HCT116 (cell line): ENCODE measurements around the gene INTS3.

Experiments used
- CEBPB ChIP-seq: IDR thresholded peaks from 2 replicates; pipeline ENCODE4 v1.6.1; 2012; ENCODE audit warnings: low read depth
- FOSL1 ChIP-seq: IDR thresholded peaks from 2 replicates; pipeline ENCODE4 v1.6.1; 2012; ENCODE audit warnings: low read depth
- POLR2A ChIP-seq: IDR thresholded peaks from 2 replicates; pipeline ENCODE4 v1.7.0; 2011; ENCODE audit warnings: borderline replicate concordance; ENCODE audit not compliant: insufficient read depth, insufficient read length; ENCODE audit errors: extremely low read depth
- POLR2AphosphoS5 ChIP-seq: IDR thresholded peaks from 2 replicates; pipeline ENCODE4 v1.6.1; 2011; ENCODE audit warnings: mild to moderate bottlenecking, low read depth, low read length, moderate library complexity
- RAD21 ChIP-seq: IDR thresholded peaks from 2 replicates; pipeline ENCODE4 v1.6.1; 2012; ENCODE audit warnings: low read depth, mild to moderate bottlenecking
- SRF ChIP-seq: IDR thresholded peaks from 2 replicates; pipeline ENCODE4 v1.6.1; 2012; ENCODE audit warnings: low read depth
- ZNF274 ChIP-seq: fragments of 200-500 bp; sonication (Bioruptor generic); IDR thresholded peaks from 2 replicates; pipeline ENCODE4 v1.6.1; 2014; ENCODE audit warnings: mild to moderate bottlenecking, low read depth, low read length, inconsistent platforms
- TF ChIP-seq, protein P1 (sequence below): IDR thresholded peaks from 2 replicates; pipeline ENCODE4 v1.6.1; 2012; ENCODE audit warnings: low read depth
- TF ChIP-seq, protein P2 (sequence below), 3 experiments: fragments of 200-600 bp in 1 of 3; sonication (generic) in 1 of 3; IDR thresholded peaks in 2 of 3; conservative IDR thresholded peaks in 1 of 3; 2 replicates each; pipeline ENCODE4 v1.5.1; 2012 to 2017; ENCODE audit warnings: low read depth in 2 of 3, low read length in 2 of 3, antibody characterized with exemption in 1 of 3, borderline replicate concordance in 1 of 3, control low read depth in 1 of 3, mild to moderate bottlenecking in 1 of 3, mixed read lengths in 1 of 3, mixed run types in 1 of 3, moderate library complexity in 1 of 3; ENCODE audit not compliant: insufficient read depth in 1 of 3

DNA sequence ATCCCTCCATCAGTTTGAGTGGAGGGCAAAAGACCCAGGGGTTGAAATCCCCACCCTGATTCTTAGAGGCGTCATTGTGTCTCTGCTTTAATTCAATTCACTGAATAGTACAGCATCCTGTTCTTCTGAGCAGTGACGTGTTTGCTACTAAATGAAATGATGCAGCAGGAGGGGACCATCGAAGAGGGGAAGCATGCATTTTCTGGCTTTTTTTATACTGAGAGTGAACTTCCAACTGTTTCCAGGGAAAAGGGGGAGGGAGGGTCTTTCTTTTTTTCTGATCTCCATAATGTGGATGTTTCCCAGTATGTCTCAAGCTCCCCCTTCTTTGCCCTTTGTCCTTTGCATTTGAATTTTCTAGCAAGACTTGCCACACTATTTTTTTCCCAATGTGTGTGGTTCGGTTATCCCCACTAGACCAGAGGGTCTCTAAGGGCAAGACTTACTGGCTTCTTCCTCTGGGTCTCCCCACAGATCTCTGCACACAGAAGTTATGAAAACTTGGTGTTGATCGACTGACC is 2.7 kb downstream of the INTS3 start:
- no peak for TF ChIP-seq CEBPB
- no peak for TF ChIP-seq FOSL1
- no peak for TF ChIP-seq POLR2AphosphoS5
- TF ChIP-seq SRF: no peak
- TF ChIP-seq, protein P1, sequence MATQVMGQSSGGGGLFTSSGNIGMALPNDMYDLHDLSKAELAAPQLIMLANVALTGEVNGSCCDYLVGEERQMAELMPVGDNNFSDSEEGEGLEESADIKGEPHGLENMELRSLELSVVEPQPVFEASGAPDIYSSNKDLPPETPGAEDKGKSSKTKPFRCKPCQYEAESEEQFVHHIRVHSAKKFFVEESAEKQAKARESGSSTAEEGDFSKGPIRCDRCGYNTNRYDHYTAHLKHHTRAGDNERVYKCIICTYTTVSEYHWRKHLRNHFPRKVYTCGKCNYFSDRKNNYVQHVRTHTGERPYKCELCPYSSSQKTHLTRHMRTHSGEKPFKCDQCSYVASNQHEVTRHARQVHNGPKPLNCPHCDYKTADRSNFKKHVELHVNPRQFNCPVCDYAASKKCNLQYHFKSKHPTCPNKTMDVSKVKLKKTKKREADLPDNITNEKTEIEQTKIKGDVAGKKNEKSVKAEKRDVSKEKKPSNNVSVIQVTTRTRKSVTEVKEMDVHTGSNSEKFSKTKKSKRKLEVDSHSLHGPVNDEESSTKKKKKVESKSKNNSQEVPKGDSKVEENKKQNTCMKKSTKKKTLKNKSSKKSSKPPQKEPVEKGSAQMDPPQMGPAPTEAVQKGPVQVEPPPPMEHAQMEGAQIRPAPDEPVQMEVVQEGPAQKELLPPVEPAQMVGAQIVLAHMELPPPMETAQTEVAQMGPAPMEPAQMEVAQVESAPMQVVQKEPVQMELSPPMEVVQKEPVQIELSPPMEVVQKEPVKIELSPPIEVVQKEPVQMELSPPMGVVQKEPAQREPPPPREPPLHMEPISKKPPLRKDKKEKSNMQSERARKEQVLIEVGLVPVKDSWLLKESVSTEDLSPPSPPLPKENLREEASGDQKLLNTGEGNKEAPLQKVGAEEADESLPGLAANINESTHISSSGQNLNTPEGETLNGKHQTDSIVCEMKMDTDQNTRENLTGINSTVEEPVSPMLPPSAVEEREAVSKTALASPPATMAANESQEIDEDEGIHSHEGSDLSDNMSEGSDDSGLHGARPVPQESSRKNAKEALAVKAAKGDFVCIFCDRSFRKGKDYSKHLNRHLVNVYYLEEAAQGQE: no peak
- TF ChIP-seq, protein P2, sequence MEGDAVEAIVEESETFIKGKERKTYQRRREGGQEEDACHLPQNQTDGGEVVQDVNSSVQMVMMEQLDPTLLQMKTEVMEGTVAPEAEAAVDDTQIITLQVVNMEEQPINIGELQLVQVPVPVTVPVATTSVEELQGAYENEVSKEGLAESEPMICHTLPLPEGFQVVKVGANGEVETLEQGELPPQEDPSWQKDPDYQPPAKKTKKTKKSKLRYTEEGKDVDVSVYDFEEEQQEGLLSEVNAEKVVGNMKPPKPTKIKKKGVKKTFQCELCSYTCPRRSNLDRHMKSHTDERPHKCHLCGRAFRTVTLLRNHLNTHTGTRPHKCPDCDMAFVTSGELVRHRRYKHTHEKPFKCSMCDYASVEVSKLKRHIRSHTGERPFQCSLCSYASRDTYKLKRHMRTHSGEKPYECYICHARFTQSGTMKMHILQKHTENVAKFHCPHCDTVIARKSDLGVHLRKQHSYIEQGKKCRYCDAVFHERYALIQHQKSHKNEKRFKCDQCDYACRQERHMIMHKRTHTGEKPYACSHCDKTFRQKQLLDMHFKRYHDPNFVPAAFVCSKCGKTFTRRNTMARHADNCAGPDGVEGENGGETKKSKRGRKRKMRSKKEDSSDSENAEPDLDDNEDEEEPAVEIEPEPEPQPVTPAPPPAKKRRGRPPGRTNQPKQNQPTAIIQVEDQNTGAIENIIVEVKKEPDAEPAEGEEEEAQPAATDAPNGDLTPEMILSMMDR (IDR thresholded peaks at IDR 0.05 in 2 of 3, conservative IDR thresholded peaks at IDR 0.05 in 1 of 3; ENCODE audit: borderline replicate concordance in 1 of 3, insufficient read depth in 1 of 3, low read depth in 2 of 3, low read length in 2 of 3): no peak
- TF ChIP-seq ZNF274: no peak
- TF ChIP-seq POLR2A: no peak
- TF ChIP-seq RAD21: no peak
